A549 (cell line): ENCODE measurements around the gene PECR. TPM values are rescaled to one million over a fixed set of nuclear protein-coding genes. Genes with fewer than 3 reads are reported as not detected.

ENCODE experiments used
- ATAC-seq, 2 experiments: fragments of 200-7000 bp in 1 of 2; fragments of >200 bp in 1 of 2; cut with Nextera tagmentation in 1 of 2; cut with Tn5 transposase in 1 of 2; 3 replicates each; pipeline versions ENCODE4 v1.8.0 to v1.9.1; 2018 to 2020; ENCODE audit warnings: mild to moderate bottlenecking in 1 of 2, moderate library complexity in 1 of 2
- CTCF ChIA-PET: fragments of 300-600 bp; sonication (Branson Sonifier 250); formaldehyde crosslinking; extraction: SDS; loops from one replicate; lab custom pipeline; 2021; ENCODE audit warnings: antibody characterized with exemption, inconsistent platforms; lab: Yijun Ruan, JAX
- POLR2A ChIA-PET: fragments of 350-600 bp; formaldehyde crosslinking; extraction: SDS; loops from one replicate; lab custom pipeline; 2021; ENCODE audit warnings: antibody characterized with exemption, inconsistent platforms; lab: Yijun Ruan, JAX
- DNase-seq, 2 experiments: peaks; one replicate each; pipeline versions ENCODE4 v3.0.0 to v3.0.0-alpha.2; 2011 to 2016; ENCODE audit warnings: low read depth in 1 of 2, low spot score in 1 of 2
- FAIRE-seq: peaks from 2 replicates; lab custom pipeline; 2011; peaks lifted over from hg19 to GRCh38; lab: Jason Lieb, UNC
- H3K27ac ChIP-seq, 2 experiments: fragments of >200 bp; sonication (Bioruptor Twin); formaldehyde crosslinking; 3 replicates each; pipeline ENCODE4 v1.5.1; 2016 to 2017
- H3K4me1 ChIP-seq: fragments of >200 bp; sonication (Bioruptor Twin); formaldehyde crosslinking; 3 replicates; pipeline ENCODE4 v1.6.1; 2016
- H3K4me2 ChIP-seq: fragments of >200 bp; sonication (Bioruptor Twin); formaldehyde crosslinking; 3 replicates; pipeline ENCODE4 v1.6.1; 2016
- H3K4me3 ChIP-seq: fragments of >200 bp; sonication (Bioruptor Twin); formaldehyde crosslinking; 3 replicates; pipeline ENCODE4 v1.5.1; 2016
- H3K9me3 ChIP-seq: fragments of >200 bp; sonication (Bioruptor Twin); formaldehyde crosslinking; 3 replicates; pipeline ENCODE4 v1.6.1; 2016
- BHLHE40 ChIP-seq: IDR thresholded peaks from 2 replicates; pipeline ENCODE4 v1.6.1; 2012; ENCODE audit warnings: low read depth, low read length, inconsistent platforms
- CBX8 ChIP-seq: fragments of 200-600 bp; sonication (generic); IDR thresholded peaks from 2 replicates; pipeline ENCODE4 v1.6.1; 2016
- CEBPB ChIP-seq, 2 experiments: fragments of >200 bp in 1 of 2; sonication (Bioruptor Twin) in 1 of 2; formaldehyde crosslinking in 1 of 2; IDR thresholded peaks; 2 replicates each; pipeline ENCODE4 v1.6.1; 2012 to 2016
- CHD2 ChIP-seq: fragments of 150-350 bp; IDR thresholded peaks from 2 replicates; pipeline ENCODE4 v1.6.1; 2014; ENCODE audit warnings: low read length; ENCODE audit not compliant: partially characterized antibody
- FOSL2 ChIP-seq, 2 experiments: fragments of 450-650 bp in 1 of 2; fragments of >200 bp in 1 of 2; sonication (Bioruptor Twin) in 1 of 2; formaldehyde crosslinking; IDR thresholded peaks; 2 replicates each; pipeline versions ENCODE4 v1.5.0 to v1.6.1; 2016 to 2020; ENCODE audit warnings: mild to moderate bottlenecking in 1 of 2, moderate library complexity in 1 of 2
- HES2 ChIP-seq: fragments of >200 bp; sonication (Bioruptor Twin); formaldehyde crosslinking; IDR thresholded peaks from 2 replicates; pipeline ENCODE4 v1.6.1; 2016
- HEYL ChIP-seq: fragments of 250-450 bp; sonication (Bioruptor Pico); IDR thresholded peaks from 2 replicates; pipeline ENCODE4 v1.8.0; 2021; ENCODE audit warnings: mild to moderate bottlenecking, moderate library complexity
- HOXB13 ChIP-seq: fragments of 250-450 bp; sonication (Bioruptor Pico); IDR thresholded peaks from 2 replicates; pipeline ENCODE4 v1.5.0; 2020; ENCODE audit warnings: low read depth, mild to moderate bottlenecking, moderate library complexity
- HOXB5 ChIP-seq: fragments of 250-450 bp; sonication (Bioruptor Pico); IDR thresholded peaks from 2 replicates; pipeline ENCODE4 v1.5.0; 2020; ENCODE audit warnings: mild to moderate bottlenecking, moderate library complexity
- JUNB ChIP-seq: fragments of >200 bp; sonication (Bioruptor Twin); formaldehyde crosslinking; IDR thresholded peaks from 2 replicates; pipeline ENCODE4 v1.6.1; 2016
- KDM1A ChIP-seq: fragments of 200-600 bp; sonication (generic); IDR thresholded peaks from 2 replicates; pipeline ENCODE4 v1.6.1; 2016; ENCODE audit warnings: low read depth, mild to moderate bottlenecking
- MAFK ChIP-seq: fragments of 450-650 bp; IDR thresholded peaks from 2 replicates; pipeline ENCODE4 v1.6.1; 2014; ENCODE audit not compliant: partially characterized antibody
- MAX ChIP-seq: IDR thresholded peaks from 2 replicates; pipeline ENCODE4 v1.6.1; 2012
- NFE2L2 ChIP-seq: fragments of 150-350 bp; conservative IDR thresholded peaks from 2 replicates; pipeline ENCODE4 v1.6.1; 2014; ENCODE audit warnings: low read length
- NPAS2 ChIP-seq: fragments of 250-450 bp; sonication (Bioruptor Pico); IDR thresholded peaks from 2 replicates; pipeline ENCODE4 v1.8.0; 2022; ENCODE audit warnings: mild to moderate bottlenecking, moderate library complexity, borderline replicate concordance
- NR3C1 ChIP-seq: fragments of >200 bp; sonication (Bioruptor Twin); formaldehyde crosslinking; IDR thresholded peaks from 3 replicates; pipeline ENCODE4 v1.6.1; 2017
- PHF8 ChIP-seq: fragments of 200-600 bp; sonication (generic); IDR thresholded peaks from 2 replicates; pipeline ENCODE4 v1.6.1; 2016; ENCODE audit warnings: low read depth, mild to moderate bottlenecking, antibody characterized with exemption, moderate library complexity, borderline replicate concordance
- POLR2A ChIP-seq: IDR thresholded peaks from 2 replicates; pipeline ENCODE4 v1.6.1; 2012; ENCODE audit warnings: mild to moderate bottlenecking, low read length
- POLR2AphosphoS2 ChIP-seq: conservative IDR thresholded peaks from 2 replicates; pipeline ENCODE4 v1.6.1; 2012; ENCODE audit warnings: low read length, improper control_type of control experiment, inconsistent platforms
- RAD21 ChIP-seq, 2 experiments: fragments of >200 bp in 1 of 2; sonication (Bioruptor Twin) in 1 of 2; formaldehyde crosslinking in 1 of 2; IDR thresholded peaks in 1 of 2; conservative IDR thresholded peaks in 1 of 2; 2 replicates in 1 of 2; 3 replicates in 1 of 2; pipeline ENCODE4 v1.6.1; 2012 to 2018; ENCODE audit warnings: inconsistent platforms in 1 of 2
- RNF2 ChIP-seq: fragments of 200-600 bp; sonication (generic); IDR thresholded peaks from 2 replicates; pipeline ENCODE4 v1.6.1; 2016; ENCODE audit warnings: low read depth, mild to moderate bottlenecking, antibody characterized with exemption, moderate library complexity, borderline replicate concordance
- SREBF2 ChIP-seq: fragments of 450-650 bp; IDR thresholded peaks from 2 replicates; pipeline ENCODE4 v1.6.1; 2014; ENCODE audit warnings: mild to moderate bottlenecking, moderate library complexity
- ZC3H11A ChIP-seq: fragments of 450-650 bp; IDR thresholded peaks from 2 replicates; pipeline ENCODE4 v1.6.1; 2014; ENCODE audit warnings: antibody characterized with exemption, mild to moderate bottlenecking
- ZNF302 ChIP-seq: fragments of 250-450 bp; sonication (Bioruptor Pico); IDR thresholded peaks from 2 replicates; pipeline ENCODE4 v1.9.0; 2021; ENCODE audit warnings: inconsistent platforms, mild to moderate bottlenecking, moderate library complexity
- WGBS: methylation state at CpG from one replicate; pipeline ENCODE4 v1.1.6; 2017; ENCODE audit errors: missing lambda C conversion rate; 5-methylcytosine and 5-hydroxymethylcytosine counted together
- polyA plus RNA-seq, 4 experiments: library from polyadenylated mRNA; depleted of rRNA in 3 of 4; stranded (reverse); fragments of >200 nt; fragmentation: RNase III in 1 of 4; extraction: RNeasy Plus Mini Kit Qiagen cat#74134 plus additional on column Dnase treatment in 1 of 4; gene quantifications; 2 replicates in 3 of 4; 3 replicates in 1 of 4; pipeline ENCODE4 v1.2.3, GENCODE V29; 2011 to 2017
- TF ChIP-seq, protein P1 (sequence below): fragments of 250-450 bp; sonication (Bioruptor Pico); IDR thresholded peaks from 2 replicates; pipeline ENCODE4 v1.5.0; 2021; ENCODE audit warnings: mild to moderate bottlenecking, moderate library complexity, borderline replicate concordance
- TF ChIP-seq, protein P2 (sequence below): IDR thresholded peaks from 2 replicates; pipeline ENCODE4 v1.6.1; 2012
- TF ChIP-seq, protein P3 (sequence below): fragments of 450-650 bp; IDR thresholded peaks from 2 replicates; pipeline ENCODE4 v1.6.1; 2014; ENCODE audit warnings: antibody characterized with exemption
- TF ChIP-seq, protein P4 (sequence below): fragments of 150-350 bp; IDR thresholded peaks from 2 replicates; pipeline ENCODE4 v1.6.1; 2014; ENCODE audit warnings: low read depth, mild to moderate bottlenecking, low read length

PECR gene
- polyA plus RNA-seq, 2 of the 4 experiments (the other 2 are of a cell fraction), result 16.8 to 39.9 TPM

DNA sequence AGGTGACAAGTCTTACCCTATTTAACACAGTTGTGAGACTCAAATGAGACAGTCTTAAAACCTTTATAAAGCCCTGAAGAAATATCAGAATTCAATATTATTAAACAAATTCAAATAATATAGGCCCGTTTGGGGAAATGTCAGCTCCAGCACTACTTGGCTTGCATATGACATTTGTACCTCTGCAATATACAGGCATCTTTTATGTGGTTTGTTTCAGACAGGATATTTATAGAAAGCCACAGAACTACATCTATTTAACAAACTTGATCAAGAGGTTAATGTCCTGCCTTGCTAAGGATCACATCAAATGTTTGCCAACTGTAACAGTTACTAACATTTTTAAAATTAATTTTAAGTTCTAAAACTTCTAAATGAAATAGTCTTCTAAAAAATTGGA, 65.0 kb downstream of the PECR start:
- no peak overlapping the region for H3K4me2 ChIP-seq
- peaks cover 17% of the 10 kb centered on the region for H3K4me1 ChIP-seq
- TF ChIP-seq ZC3H11A, result no peak
- TF ChIP-seq CHD2, result no peak
- ChIA-PET POLR2A (no interaction called here), CTCF (interaction anchor here (0.7 to 4.8 kb wide), 3 partner anchors 17 to 66 kb away, joined by 3 to 19 read pairs (median 14); no protein-coding TSS in a partner anchor)
- ATAC-seq (no peak), DNase-seq (no peak), FAIRE-seq (no peak)
- H3K9me3 ChIP-seq, result no peaks in the 10 kb centered on the region
- H3K4me3 ChIP-seq, result no peak overlapping the region
- 59% methylated on average over 1 of the region's 1 CpG for WGBS
- no peak overlapping the region for H3K27ac ChIP-seq

- POLR2A ChIA-PET, result no interaction called here
- WGBS, result 90% methylated on average over 5 of the region's 5 CpGs
- no peak overlapping the region for H3K4me3 ChIP-seq
- FAIRE-seq, result no peak
- ATAC-seq, result no peak
- CTCF ChIA-PET, result interaction anchor here (0.5 to 4.8 kb wide), 5 partner anchors 18 to 66 kb away, joined by 3 to 19 read pairs (median 3); no protein-coding TSS in a partner anchor
- H3K9me3 ChIP-seq, result no peaks in the 10 kb centered on the region
- H3K4me1 ChIP-seq, result peaks cover 22% of the 10 kb centered on the region
- no peak overlapping the region for H3K4me2 ChIP-seq
- H3K27ac ChIP-seq, result no peak overlapping the region
- TF ChIP-seq, protein P1, sequence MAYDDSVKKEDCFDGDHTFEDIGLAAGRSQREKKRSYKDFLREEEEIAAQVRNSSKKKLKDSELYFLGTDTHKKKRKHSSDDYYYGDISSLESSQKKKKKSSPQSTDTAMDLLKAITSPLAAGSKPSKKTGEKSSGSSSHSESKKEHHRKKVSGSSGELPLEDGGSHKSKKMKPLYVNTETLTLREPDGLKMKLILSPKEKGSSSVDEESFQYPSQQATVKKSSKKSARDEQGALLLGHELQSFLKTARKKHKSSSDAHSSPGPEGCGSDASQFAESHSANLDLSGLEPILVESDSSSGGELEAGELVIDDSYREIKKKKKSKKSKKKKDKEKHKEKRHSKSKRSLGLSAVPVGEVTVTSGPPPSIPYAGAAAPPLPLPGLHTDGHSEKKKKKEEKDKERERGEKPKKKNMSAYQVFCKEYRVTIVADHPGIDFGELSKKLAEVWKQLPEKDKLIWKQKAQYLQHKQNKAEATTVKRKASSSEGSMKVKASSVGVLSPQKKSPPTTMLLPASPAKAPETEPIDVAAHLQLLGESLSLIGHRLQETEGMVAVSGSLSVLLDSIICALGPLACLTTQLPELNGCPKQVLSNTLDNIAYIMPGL (CRISPR knock-in tag), result no peak
- TF ChIP-seq, protein P2, sequence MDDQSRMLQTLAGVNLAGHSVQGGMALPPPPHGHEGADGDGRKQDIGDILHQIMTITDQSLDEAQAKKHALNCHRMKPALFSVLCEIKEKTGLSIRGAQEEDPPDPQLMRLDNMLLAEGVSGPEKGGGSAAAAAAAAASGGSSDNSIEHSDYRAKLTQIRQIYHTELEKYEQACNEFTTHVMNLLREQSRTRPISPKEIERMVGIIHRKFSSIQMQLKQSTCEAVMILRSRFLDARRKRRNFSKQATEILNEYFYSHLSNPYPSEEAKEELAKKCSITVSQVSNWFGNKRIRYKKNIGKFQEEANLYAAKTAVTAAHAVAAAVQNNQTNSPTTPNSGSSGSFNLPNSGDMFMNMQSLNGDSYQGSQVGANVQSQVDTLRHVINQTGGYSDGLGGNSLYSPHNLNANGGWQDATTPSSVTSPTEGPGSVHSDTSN, result no peak
- no peak for TF ChIP-seq HOXB5 (CRISPR knock-in tag)
- TF ChIP-seq, protein P3, sequence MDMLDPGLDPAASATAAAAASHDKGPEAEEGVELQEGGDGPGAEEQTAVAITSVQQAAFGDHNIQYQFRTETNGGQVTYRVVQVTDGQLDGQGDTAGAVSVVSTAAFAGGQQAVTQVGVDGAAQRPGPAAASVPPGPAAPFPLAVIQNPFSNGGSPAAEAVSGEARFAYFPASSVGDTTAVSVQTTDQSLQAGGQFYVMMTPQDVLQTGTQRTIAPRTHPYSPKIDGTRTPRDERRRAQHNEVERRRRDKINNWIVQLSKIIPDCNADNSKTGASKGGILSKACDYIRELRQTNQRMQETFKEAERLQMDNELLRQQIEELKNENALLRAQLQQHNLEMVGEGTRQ, result no peak
- TF ChIP-seq ZNF302, result no peak
- TF ChIP-seq POLR2AphosphoS2, result no peak
- no peak for TF ChIP-seq NPAS2 (CRISPR knock-in tag)
- TF ChIP-seq POLR2A, result no peak
- no peak for TF ChIP-seq NR3C1
- TF ChIP-seq SREBF2, result no peak
- no peak for TF ChIP-seq JUNB
- TF ChIP-seq PHF8, result no peak
- TF ChIP-seq NFE2L2, result no peak
- no peak for TF ChIP-seq HEYL (CRISPR knock-in tag)
- no peak for TF ChIP-seq CBX8
- no peak for TF ChIP-seq RAD21 (conservative IDR thresholded peaks at IDR 0.05 in 1 of 2, IDR thresholded peaks at IDR 0.05 in 1 of 2)
- no peak for TF ChIP-seq MAFK
- TF ChIP-seq KDM1A, result no peak
- no peak for DNase-seq
Measured at GRCh38 chr2:216015722-216016464, 65.7 kb downstream of the PECR start.

GRCh38 chr2:216014986-216015385, 66.6 kb downstream of the PECR start:
- no peaks in the 10 kb centered on the region for H3K9me3 ChIP-seq
- TF ChIP-seq MAX (no peak), JUNB (no peak), RNF2 (no peak), RAD21 (conservative IDR thresholded peaks at IDR 0.05 in 1 of 2, IDR thresholded peaks at IDR 0.05 in 1 of 2) (no peak), POLR2A (no peak), HOXB13 (CRISPR knock-in tag) (no peak), HES2 (no peak), CEBPB (IDR thresholded peaks at IDR 0.05) (no peak), BHLHE40 (no peak), FOSL2 (IDR thresholded peaks at IDR 0.05) (no peak), FOSL2 (CRISPR knock-in tag; IDR thresholded peaks at IDR 0.05) (no peak)
- TF ChIP-seq, protein P4, sequence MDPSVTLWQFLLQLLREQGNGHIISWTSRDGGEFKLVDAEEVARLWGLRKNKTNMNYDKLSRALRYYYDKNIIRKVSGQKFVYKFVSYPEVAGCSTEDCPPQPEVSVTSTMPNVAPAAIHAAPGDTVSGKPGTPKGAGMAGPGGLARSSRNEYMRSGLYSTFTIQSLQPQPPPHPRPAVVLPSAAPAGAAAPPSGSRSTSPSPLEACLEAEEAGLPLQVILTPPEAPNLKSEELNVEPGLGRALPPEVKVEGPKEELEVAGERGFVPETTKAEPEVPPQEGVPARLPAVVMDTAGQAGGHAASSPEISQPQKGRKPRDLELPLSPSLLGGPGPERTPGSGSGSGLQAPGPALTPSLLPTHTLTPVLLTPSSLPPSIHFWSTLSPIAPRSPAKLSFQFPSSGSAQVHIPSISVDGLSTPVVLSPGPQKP, result no peak
- TF ChIP-seq, protein P3, result no peak
- H3K4me2 ChIP-seq, result no peak overlapping the region
- whole genome bisulfite sequencing, result 92% methylated on average over 23 of the region's 23 CpGs
- CTCF ChIA-PET, result interaction anchor here (4.8 kb wide), 1 partner anchor 65 kb away, joined by 19 read pairs; no protein-coding TSS in a partner anchor
- POLR2A ChIA-PET, result no interaction called here
- DNase-seq (no peak), ATAC-seq (no peak), FAIRE-seq (no peak)
- H3K4me3 ChIP-seq, result no peak overlapping the region
- no peak overlapping the region for H3K27ac ChIP-seq
- peaks cover 22% of the 10 kb centered on the region for H3K4me1 ChIP-seq
